Colon (tissue), 2 donors: Measurements from ENCODE around the gene EVA1A.

ENCODE experiments used
- FAIRE-seq: peaks from 2 replicates; lab custom pipeline; 2012; peaks lifted over from hg19 to GRCh38; lab: Jason Lieb, UNC
- donor health status: control.
- donor health status: control.

Gene EVA1A

GRCh38 chr2:75589391-75590105, 28.8 kb upstream of the EVA1A start:
- no peak for FAIRE-seq

DNA sequence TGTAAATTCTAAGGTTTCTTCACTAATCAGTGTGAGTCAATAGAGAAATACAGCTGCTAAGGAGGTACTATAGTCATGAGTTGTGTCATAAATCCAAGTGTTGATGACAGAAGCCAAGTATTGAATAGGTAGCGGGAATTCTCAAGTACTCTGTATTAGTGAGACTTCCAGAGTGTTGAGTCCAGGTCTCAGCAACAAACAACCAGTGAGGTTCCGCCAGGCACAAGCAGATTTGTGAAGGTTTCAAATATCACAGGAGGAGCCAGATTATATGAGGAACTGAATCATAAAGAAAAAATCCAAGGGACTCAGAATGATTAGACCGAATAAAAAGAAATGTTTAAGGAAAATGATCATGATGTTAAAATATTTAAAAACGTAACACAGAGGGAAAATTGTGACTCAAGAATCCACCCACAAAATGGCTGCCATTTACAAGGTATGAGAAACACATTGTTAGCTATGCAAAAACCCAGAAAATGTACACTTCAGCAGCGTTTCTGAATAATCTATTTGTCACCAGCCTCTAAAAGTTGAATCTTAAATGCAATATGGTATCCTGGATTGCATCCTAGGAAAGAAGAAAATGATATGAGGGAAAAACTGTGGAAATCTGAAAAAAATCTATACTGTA, 27.3 kb upstream of the EVA1A start:
- FAIRE-seq, result no peak

GRCh38 chr2:75586971-75587370, 26.2 kb upstream of the EVA1A start:
- no peak for FAIRE-seq

- no peak for FAIRE-seq
These were observed 22.1 kb upstream of the EVA1A start for GRCh38 chr2:75582840-75583239.

DNA sequence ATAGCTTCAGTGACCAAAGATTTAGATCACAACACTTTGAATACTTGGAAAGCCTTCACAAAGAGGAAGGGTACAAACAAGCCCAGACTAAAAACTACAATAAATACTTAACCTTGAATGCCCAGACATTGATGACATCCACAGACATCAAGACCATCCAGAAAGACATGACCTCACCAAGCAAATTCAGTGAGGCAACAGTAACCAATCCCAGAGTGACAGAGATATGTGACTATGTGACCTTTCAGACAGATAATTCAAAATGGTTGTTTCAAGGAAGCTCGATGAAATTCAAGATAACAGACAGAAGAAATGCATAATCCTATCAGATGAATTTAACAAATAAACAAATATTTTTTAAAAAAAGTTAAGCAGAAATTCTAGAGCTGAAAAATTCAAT, 19.9 kb upstream of the EVA1A start:
- FAIRE-seq, result no peak

- no peak for FAIRE-seq
These were observed 19.4 kb upstream of the EVA1A start for GRCh38 chr2:75580156-75580555.

DNA sequence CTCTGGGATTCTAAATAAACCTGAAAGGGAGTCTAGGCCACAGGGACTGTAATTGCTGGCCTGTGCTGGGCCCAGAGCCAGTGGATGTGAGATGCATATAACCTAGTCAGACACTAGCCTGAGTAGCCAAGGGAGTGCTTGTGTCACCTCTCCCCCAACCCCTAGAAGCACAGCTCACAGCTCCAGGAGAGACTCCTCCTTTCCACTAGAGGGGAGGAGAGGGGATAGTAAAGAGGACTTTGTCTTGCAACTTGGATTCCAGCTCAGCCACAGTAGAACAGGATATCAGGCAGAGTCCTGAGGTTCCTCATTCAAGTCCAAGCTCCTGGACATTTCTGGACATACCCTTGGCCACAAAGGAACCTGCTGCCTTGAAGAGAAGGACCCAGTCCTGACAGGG, 18.4 kb upstream of the EVA1A start:
- no peak for FAIRE-seq

DNA sequence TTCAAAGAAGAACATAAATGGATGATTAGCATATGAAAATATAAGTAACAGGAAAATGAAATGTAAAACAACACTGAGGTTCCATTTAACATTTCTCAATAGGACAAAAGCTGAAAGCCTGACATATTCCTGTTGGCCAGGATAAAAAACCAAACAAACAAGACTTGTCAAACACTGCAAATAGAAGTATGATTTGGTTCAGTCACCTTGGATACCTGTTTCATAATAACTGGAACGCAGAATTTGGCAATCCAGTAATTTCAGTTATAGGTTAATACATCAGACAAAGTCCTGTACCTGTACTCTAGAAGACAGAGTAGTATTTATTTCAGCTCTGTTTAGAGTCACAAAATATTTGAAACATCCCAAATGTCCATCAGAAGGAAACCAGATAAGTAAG, 16.5 kb upstream of the EVA1A start:
- no peak for FAIRE-seq

DNA sequence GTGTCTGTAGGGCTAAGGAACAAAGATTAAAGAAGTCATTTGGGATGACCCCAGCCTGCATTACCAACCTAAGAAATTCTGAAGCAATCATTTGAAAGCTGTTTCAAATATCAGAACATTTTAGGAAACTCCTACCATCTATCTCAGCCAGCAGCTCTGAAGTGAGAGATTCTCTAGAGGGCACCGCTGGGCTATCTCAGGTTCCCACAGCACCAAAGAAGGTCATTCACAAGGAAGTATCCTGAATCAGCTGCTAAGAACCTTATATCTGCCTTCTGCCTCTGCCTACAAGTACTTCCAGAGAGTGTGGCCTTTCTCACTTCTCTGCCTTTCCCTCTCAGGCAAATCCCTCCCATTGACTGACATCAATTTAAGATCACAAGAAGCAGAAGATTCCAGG, 13.4 kb upstream of the EVA1A start:
- FAIRE-seq, result no peak

- no peak for FAIRE-seq
These were observed 12.6 kb upstream of the EVA1A start for GRCh38 chr2:75573145-75573878.

- FAIRE-seq, result no peak
These were observed 11.1 kb upstream of the EVA1A start for GRCh38 chr2:75571730-75572430.

- no peak for FAIRE-seq
These were observed 10.4 kb upstream of the EVA1A start for GRCh38 chr2:75570948-75571729.

DNA sequence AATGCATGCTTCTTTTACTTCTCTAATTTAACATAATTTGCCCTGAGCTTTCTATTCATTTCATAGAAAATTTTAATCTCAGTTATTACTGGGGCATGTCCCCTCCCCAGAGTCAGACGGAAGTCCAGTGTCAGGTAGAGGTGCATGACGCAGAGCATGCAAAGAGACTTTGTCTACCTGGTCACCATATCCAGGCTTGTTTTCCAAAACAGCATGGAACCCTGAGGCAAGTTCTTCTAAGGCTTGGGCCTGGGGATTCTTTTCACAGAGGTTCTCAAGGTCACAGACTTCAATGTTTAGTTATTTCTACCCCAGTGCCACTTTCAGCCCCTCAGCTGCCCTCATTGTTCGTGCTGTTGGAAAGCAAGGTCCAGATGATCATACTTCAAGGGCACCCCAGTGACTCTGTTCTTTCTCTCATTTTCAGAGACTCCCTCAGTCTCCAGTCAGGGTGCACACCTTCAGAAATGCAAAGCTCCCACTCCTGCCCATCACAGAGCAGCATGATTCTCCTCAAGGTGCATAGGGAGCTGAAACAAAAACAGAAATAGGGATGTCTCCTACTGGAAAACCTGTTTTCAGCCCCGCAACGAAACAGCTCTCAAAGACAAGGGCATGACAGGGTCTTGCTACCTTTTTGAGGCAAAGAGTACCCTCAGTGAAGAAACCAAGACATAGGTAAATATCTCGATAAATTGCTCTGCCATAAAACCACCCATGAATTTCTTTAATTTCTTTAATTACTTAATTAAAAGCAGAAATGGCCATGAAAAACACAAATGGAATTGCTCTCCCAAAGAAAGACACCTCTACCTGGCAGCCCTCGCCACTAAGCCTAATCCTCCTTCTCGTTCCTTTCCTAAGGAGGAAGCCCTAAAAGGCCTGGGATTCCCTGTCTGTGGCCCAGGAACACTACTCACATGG, 9.5 kb upstream of the EVA1A start:
- no peak for FAIRE-seq

GRCh38 chr2:75569546-75569945, 8.8 kb upstream of the EVA1A start:
- FAIRE-seq, result no peak

DNA sequence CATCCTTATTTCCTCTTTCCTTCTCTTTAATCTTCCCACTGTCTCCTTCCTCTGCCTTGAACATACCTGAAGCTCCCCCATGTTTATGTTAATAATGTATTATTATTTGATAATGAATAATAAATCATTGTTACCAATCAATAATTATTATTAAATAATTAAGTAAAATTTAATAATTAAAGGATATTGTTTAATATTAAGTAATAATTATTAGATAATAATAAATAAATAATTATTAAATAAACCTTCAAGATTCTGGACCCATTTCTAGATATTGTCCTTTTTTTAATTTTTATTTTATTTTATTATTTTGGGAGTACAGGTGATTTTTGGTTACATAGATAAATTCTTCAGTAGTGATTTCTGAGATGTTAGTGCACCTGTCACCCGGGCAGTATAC, 7.4 kb upstream of the EVA1A start:
- FAIRE-seq, result peak; percentile 88

DNA sequence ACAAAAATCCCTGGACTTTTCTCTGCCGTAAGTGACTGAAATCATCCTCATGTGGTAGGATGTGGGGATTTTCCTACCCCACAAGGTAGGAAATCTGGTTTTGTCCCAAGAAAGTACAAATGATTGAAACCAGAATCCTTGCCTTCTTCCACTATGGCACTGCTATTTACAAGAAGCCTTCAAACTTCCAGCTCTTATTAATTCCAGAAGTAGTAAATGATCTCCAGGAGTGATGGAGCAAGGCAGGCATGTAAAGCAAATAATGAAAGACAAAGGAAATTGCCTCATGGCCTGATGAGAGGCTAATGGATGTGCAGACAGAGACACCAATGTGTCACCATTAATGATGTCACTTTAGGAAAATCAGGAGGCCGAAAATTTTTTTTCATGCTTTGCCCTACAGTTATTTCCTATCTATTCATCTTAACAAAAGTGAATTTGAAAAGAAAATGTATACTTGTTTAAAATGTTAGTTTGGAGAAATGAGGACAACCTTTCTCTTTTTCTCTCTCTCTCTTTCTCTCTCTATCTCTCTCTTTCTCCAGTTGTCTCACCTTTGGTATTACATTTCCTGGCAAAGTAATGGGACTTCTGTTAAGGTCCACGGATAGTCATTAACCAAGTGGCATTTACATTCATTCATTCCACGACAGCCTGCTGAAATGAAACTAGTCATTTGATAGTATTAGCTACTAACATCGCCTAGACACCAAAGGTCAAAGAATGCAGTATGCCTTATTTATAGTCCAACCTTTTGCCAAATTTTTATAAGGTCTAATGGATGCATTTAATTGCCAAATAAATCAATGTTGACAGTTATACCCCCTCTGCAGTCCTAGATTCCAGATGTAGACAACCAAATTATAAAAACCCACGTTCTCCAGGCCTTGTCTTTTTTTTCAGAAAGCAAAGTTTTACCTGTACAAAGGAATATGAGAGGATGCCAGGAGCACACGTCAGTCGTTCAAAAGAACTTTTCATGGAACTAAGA, 5.0 kb upstream of the EVA1A start:
- no peak for FAIRE-seq

- FAIRE-seq, result no peak
These were observed 4.1 kb upstream of the EVA1A start for GRCh38 chr2:75564713-75565359.

DNA sequence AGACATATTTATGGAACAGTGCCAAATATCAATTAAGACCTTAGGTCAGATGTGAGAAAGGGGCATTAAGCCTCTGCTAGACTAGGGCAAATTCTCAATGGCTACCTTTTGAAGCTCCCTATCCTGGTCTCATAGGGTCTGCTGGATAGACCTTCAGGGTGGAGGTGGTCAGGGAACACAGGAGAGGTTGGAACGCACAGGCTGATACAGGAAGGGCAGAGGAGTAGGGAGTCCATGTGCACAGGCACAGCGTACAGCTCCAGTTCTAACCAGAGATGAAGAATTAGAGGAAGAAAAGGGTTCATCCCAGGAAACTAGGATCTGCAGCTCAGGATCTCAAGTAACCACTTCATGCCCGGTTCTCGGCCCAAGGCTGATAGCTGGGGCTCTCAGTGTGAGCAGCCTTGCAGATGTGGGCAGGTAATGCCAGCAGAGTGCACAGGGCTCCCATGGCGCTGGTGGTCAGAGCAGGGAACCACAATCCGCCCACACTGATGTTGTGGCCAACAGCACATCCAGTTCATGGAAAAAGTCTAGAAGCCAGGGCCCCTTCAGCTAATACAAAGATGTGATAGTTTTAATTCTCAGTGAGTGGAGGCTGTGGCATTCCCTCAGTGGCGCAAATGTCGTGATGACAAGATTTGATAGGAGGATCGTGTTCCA, 3.4 kb upstream of the EVA1A start:
- no peak for FAIRE-seq

- no peak for FAIRE-seq
These were observed 2.9 kb upstream of the EVA1A start for GRCh38 chr2:75563591-75563990.
